Measurements from ENCODE around the gene TPM4. TPM values are rescaled to one million over a fixed set of nuclear protein-coding genes. Genes with fewer than 3 reads are reported as not detected.
A peak's percentile ranks its signal among the peaks of the same experiment; 100 is the strongest.

TPM4 gene
- total and polyA plus RNA-seq, 2 of the 13 experiments (the other 11 are each of a cell fraction or from before 2014, with no cell fraction given) = 180 to 188 TPM

- TF ChIP-seq ZNF891 (CRISPR knock-in tag; IDR thresholded peaks at IDR 0.05) (peak; percentile 32; the same call in 1 of the 2 replicates), ZNF564 (CRISPR knock-in tag; IDR thresholded peaks at IDR 0.05) (no peak), CEBPB (IDR thresholded peaks at IDR 0.05; ENCODE audit: borderline replicate concordance, low read depth, low read length) (peak; percentile 51; the same call in 1 of the 2 replicates), ZMYM3 (CRISPR knock-in tag; IDR thresholded peaks at IDR 0.05) (peak; percentile 98), CEBPG (CRISPR knock-in tag; IDR thresholded peaks at IDR 0.05) (peak; percentile 64), KDM1A (CRISPR knock-in tag; IDR thresholded peaks at IDR 0.05) (peak; percentile 72), AHDC1 (CRISPR knock-in tag; IDR thresholded peaks at IDR 0.05; ENCODE audit: borderline replicate concordance) (0 out of 2 replicates have a peak, but pooled peaks have one; percentile 17), POLR2G (IDR thresholded peaks at IDR 0.05; ENCODE audit: low read depth, low read length) (peak; percentile 58; the same call in 1 of the 2 replicates), ZNF263 (CRISPR knock-in tag; IDR thresholded peaks at IDR 0.05) (no peak), TSC22D2 (CRISPR knock-in tag; IDR thresholded peaks at IDR 0.05; ENCODE audit: borderline replicate concordance) (no peak), PHF8 (CRISPR knock-in tag; IDR thresholded peaks at IDR 0.05) (no peak), ZNF382 (CRISPR knock-in tag; IDR thresholded peaks at IDR 0.05; ENCODE audit: borderline replicate concordance) (no peak), CHD4 (IDR thresholded peaks at IDR 0.05; ENCODE audit: borderline replicate concordance, low read length) (peak; percentile 94), BCL6 (CRISPR knock-in tag; IDR thresholded peaks at IDR 0.05) (peak; percentile 57), SRY (CRISPR knock-in tag; IDR thresholded peaks at IDR 0.05) (peak; percentile 27; the same call in 1 of the 2 replicates), ZNF607 (CRISPR knock-in tag; IDR thresholded peaks at IDR 0.05; ENCODE audit: borderline replicate concordance) (0 out of 2 replicates have a peak, but pooled peaks have one; percentile 36), ZSCAN9 (CRISPR knock-in tag; IDR thresholded peaks at IDR 0.05; ENCODE audit: borderline replicate concordance) (0 out of 2 replicates have a peak, but pooled peaks have one; percentile 1), SMAD1 (CRISPR knock-in tag; IDR thresholded peaks at IDR 0.05; ENCODE audit: borderline replicate concordance, low read depth) (no peak), ZMYM2 (CRISPR knock-in tag; IDR thresholded peaks at IDR 0.05) (peak; percentile 57; the same call in 1 of the 2 replicates), SMYD3 (CRISPR knock-in tag; IDR thresholded peaks at IDR 0.05) (0 out of 2 replicates have a peak, but pooled peaks have one; percentile 24), ZNF740 (CRISPR knock-in tag; IDR thresholded peaks at IDR 0.05) (peak; percentile 44), CREB1 (IDR thresholded peaks at IDR 0.05) (no peak), CREB1 (CRISPR knock-in tag; IDR thresholded peaks at IDR 0.05) (no peak), ZNF3 (CRISPR knock-in tag; IDR thresholded peaks at IDR 0.05) (0 out of 2 replicates have a peak, but pooled peaks have one; percentile 26), MAX (IDR thresholded peaks at IDR 0.05) (peak; percentile 28; the same call in 1 of the 2 replicates), KLF12 (CRISPR knock-in tag; IDR thresholded peaks at IDR 0.05; ENCODE audit: borderline replicate concordance) (0 out of 2 replicates have a peak, but pooled peaks have one; percentile 1), RCOR2 (CRISPR knock-in tag; IDR thresholded peaks at IDR 0.05) (peak; percentile 49; the same call in 1 of the 2 replicates)
These were observed 703 bp upstream of the TPM4 start (continued) for GRCh38 chr19:16075430-16076153.

All from HepG2 (cell line).